ENCODE data around the gene ARHGEF10L.

Gene ARHGEF10L

DNA sequence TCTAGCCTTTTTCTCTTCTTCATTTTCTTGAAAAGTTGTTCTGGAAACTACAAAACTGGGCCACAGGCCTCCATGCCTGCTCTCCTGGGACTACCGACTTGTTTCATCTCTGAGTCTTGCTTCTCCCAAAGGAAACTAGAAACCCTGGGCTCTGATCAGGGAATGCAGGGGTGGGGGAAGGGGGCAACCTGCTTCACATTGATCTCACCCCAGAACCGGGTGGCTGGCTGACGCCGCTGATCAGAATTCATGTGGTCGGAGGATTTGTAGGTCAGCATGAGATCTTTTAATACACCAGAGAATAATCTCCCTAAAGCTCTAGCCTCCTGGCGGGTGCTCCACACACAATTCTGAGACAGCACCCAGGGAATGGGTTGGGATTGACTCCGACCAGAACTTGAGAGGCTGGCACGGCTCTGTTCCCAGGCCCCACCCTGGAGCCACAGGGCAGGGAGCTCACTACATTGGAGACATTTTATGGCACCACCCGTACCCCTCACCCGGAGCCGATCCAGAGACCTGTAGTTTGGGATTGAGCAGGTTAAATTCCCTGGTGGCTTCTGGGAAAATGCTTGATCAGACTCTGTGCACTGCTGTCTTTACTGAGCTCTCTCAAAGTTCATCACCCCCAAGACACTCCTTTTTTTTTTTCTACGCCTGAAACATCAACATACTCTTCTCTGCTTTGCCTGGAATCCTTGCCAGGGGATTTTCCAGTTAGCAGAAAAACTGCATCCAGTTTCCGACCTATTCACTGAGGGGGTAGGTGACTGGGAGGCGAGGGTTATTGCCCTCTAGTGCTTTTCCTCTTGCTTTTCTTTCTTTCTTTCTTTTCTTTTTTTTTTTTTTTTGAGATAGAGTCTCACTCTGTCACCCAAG, 12.2 kb upstream of the ARHGEF10L start:
- H3K9me2 ChIP-seq (replicated peaks; ENCODE audit: control insufficient read depth, low read length), result no peaks in the 10 kb centered on the region
- H3K27me3 ChIP-seq (ENCODE audit: control insufficient read depth, low read length), result no peaks in the 10 kb centered on the region
- TF ChIP-seq, protein P1, sequence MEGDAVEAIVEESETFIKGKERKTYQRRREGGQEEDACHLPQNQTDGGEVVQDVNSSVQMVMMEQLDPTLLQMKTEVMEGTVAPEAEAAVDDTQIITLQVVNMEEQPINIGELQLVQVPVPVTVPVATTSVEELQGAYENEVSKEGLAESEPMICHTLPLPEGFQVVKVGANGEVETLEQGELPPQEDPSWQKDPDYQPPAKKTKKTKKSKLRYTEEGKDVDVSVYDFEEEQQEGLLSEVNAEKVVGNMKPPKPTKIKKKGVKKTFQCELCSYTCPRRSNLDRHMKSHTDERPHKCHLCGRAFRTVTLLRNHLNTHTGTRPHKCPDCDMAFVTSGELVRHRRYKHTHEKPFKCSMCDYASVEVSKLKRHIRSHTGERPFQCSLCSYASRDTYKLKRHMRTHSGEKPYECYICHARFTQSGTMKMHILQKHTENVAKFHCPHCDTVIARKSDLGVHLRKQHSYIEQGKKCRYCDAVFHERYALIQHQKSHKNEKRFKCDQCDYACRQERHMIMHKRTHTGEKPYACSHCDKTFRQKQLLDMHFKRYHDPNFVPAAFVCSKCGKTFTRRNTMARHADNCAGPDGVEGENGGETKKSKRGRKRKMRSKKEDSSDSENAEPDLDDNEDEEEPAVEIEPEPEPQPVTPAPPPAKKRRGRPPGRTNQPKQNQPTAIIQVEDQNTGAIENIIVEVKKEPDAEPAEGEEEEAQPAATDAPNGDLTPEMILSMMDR (IDR thresholded peaks at IDR 0.05; ENCODE audit: low read depth, low read length, poor library complexity, severe bottlenecking), result no peak
- TF ChIP-seq EZH2phosphoT487 (IDR thresholded peaks at IDR 0.05; ENCODE audit: borderline replicate concordance, low read length), result no peak
- H3K4me3 ChIP-seq (ENCODE audit: low read length), result no peak overlapping the region
- H3K36me3 ChIP-seq (ENCODE audit: control insufficient read depth, low read length), result no peaks in the 10 kb centered on the region
- no peaks in the 10 kb centered on the region for H3K79me2 ChIP-seq (ENCODE audit: control insufficient read depth, low read length)
- no peak overlapping the region for H3K27ac ChIP-seq (ENCODE audit: low read depth, low read length)
- no peaks in the 10 kb centered on the region for H4K20me1 ChIP-seq (ENCODE audit: control insufficient read depth, insufficient read depth, low read depth, low read length)
- no peak overlapping the region for H3K4me2 ChIP-seq (ENCODE audit: low read length)
- H3K9me3 ChIP-seq (ENCODE audit: control insufficient read depth, insufficient read depth, low read length), result no peaks in the 10 kb centered on the region
- H3F3A ChIP-seq (ENCODE audit: control insufficient read depth, insufficient read depth), result no peaks in the 10 kb centered on the region
- H3K4me1 ChIP-seq (ENCODE audit: control insufficient read depth, low read length), result no peaks in the 10 kb centered on the region

DNA sequence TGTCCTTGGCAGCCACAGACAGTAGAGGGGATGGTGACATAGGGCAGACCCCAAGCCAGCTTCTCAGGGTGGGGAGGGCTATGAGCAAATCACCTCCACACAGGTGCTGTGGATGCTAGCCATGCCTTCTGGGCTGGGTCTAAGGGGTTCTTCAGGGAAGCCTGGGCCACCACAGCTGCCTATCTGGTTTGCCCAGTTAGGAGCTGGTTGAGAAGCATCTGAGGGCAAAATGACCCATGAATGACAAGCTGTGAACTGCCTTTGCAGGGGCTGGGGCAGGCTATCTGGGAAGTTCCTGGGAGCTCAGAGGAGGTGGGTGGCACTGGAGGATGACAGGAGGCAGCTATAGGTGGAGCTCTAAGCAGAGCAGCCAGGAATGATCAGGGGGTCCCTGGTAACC, 10.1 kb upstream of the ARHGEF10L start:
- H3F3A ChIP-seq (ENCODE audit: control insufficient read depth, insufficient read depth), result no peaks in the 10 kb centered on the region
- TF ChIP-seq, protein P1 (IDR thresholded peaks at IDR 0.05; ENCODE audit: low read depth, low read length, poor library complexity, severe bottlenecking), result no peak
- TF ChIP-seq EZH2phosphoT487 (IDR thresholded peaks at IDR 0.05; ENCODE audit: borderline replicate concordance, low read length), result no peak
- H3K4me2 ChIP-seq (ENCODE audit: low read length), result no peak overlapping the region
- no peaks in the 10 kb centered on the region for H3K9me2 ChIP-seq (replicated peaks; ENCODE audit: control insufficient read depth, low read length)
- H4K20me1 ChIP-seq (ENCODE audit: control insufficient read depth, insufficient read depth, low read depth, low read length), result no peaks in the 10 kb centered on the region
- no peaks in the 10 kb centered on the region for H3K36me3 ChIP-seq (ENCODE audit: control insufficient read depth, low read length)
- H3K27me3 ChIP-seq (ENCODE audit: control insufficient read depth, low read length), result no peaks in the 10 kb centered on the region
- no peak overlapping the region for H3K4me3 ChIP-seq (ENCODE audit: low read length)
- no peak overlapping the region for H3K27ac ChIP-seq (ENCODE audit: low read depth, low read length)
- H3K9me3 ChIP-seq (ENCODE audit: control insufficient read depth, insufficient read depth, low read length), result no peaks in the 10 kb centered on the region
- H3K79me2 ChIP-seq (ENCODE audit: control insufficient read depth, low read length), result no peaks in the 10 kb centered on the region
- no peaks in the 10 kb centered on the region for H3K4me1 ChIP-seq (ENCODE audit: control insufficient read depth, low read length)

DNA sequence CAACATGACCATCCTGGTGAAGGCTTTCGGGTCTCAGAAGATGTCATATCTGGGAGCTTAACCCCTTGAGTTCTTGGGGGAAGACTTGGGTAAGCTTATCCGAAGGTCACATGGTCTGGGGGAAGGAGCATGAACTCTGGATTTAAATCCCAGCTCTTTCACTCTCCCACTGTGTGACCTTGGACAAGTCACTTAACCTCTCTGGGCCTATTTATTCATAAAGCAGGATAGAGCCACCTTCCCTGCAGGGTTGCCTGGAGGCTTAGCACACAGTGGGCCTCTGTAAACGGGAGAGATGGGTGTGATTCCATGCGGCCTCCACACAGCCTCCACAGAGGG, 8.2 kb upstream of the ARHGEF10L start:
- Histone ChIP-seq H3K4me3 (ENCODE audit: low read length) (no peak overlapping the region), H3K79me2 (ENCODE audit: control insufficient read depth, low read length) (no peaks in the 10 kb centered on the region), H4K20me1 (ENCODE audit: control insufficient read depth, insufficient read depth, low read depth, low read length) (no peaks in the 10 kb centered on the region), H3K9me2 (replicated peaks; ENCODE audit: control insufficient read depth, low read length) (no peaks in the 10 kb centered on the region), H3K36me3 (ENCODE audit: control insufficient read depth, low read length) (no peaks in the 10 kb centered on the region), H3F3A (ENCODE audit: control insufficient read depth, insufficient read depth) (no peaks in the 10 kb centered on the region), H3K9me3 (ENCODE audit: control insufficient read depth, insufficient read depth, low read length) (no peaks in the 10 kb centered on the region), H3K4me2 (ENCODE audit: low read length) (no peak overlapping the region), H3K27ac (ENCODE audit: low read depth, low read length) (no peak overlapping the region), H3K27me3 (ENCODE audit: control insufficient read depth, low read length) (no peaks in the 10 kb centered on the region), H3K4me1 (ENCODE audit: control insufficient read depth, low read length) (peaks cover 10% of the 10 kb centered on the region)
- TF ChIP-seq EZH2phosphoT487 (IDR thresholded peaks at IDR 0.05; ENCODE audit: borderline replicate concordance, low read length), result no peak
- TF ChIP-seq, protein P1 (IDR thresholded peaks at IDR 0.05; ENCODE audit: low read depth, low read length, poor library complexity, severe bottlenecking), result no peak

All from DOHH2 (cell line).